Endothelial cell of umbilical vein (primary cell): ENCODE measurements around the gene TSPAN13.

Source experiments
- EZH2 ChIP-seq: IDR thresholded peaks from 2 replicates; pipeline ENCODE4 v1.6.1; 2012; ENCODE audit warnings: borderline replicate concordance, low read depth, mild to moderate bottlenecking, moderate library complexity, low read length, inconsistent platforms; ENCODE audit not compliant: severe bottlenecking
- JUN ChIP-seq: IDR thresholded peaks from 2 replicates; pipeline ENCODE4 v1.6.1; 2011; ENCODE audit warnings: borderline replicate concordance, low read depth; ENCODE audit not compliant: insufficient read length, insufficient read depth
- MYC ChIP-seq: IDR thresholded peaks from one replicate; pipeline ENCODE4 v1.6.1; 2011; ENCODE audit warnings: mild to moderate bottlenecking, low read depth, low read length
- POLR2A ChIP-seq: IDR thresholded peaks from 2 replicates; pipeline ENCODE4 v1.6.1; 2012; ENCODE audit warnings: low read depth, mild to moderate bottlenecking, control low read depth, low read length
- POLR2AphosphoS5 ChIP-seq: IDR thresholded peaks from 2 replicates; pipeline ENCODE4 v1.6.1; 2012; ENCODE audit warnings: low read depth, mild to moderate bottlenecking, control low read depth, low read length, moderate library complexity; ENCODE audit not compliant: insufficient read depth
- TF ChIP-seq, protein P1 (sequence below): IDR thresholded peaks from 2 replicates; pipeline ENCODE4 v1.6.1; 2011; ENCODE audit not compliant: insufficient read depth, insufficient read length
- TF ChIP-seq, protein P2 (sequence below), 2 donors: IDR thresholded peaks; 1 replicate in 1 of 2; 2 replicates in 1 of 2; pipeline ENCODE4 v1.5.1; 2011; ENCODE audit warnings: low read length in 2 of 2, mild to moderate bottlenecking in 2 of 2, moderate library complexity in 2 of 2, control low read depth in 1 of 2, inconsistent platforms in 1 of 2, low read depth in 1 of 2; ENCODE audit not compliant: insufficient read depth in 1 of 2; ENCODE audit errors: extremely low read depth in 1 of 2

DNA sequence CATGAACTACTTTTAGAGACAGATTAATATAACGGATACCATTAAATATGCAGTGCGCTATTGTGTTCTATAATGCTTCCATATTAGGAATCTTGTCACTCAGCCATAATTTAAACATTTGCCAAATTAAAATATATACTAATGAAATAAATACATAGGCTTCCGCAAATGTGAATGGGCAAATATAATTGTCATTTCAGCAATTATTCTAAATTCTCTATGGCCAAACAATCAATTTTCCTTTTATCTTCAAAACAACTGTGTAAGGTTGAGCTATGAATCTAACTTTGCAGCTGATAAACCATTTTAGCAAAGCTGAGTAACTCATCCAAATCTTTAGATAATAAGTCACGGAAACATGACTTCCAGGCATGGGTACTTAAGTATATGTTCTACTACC is 20.7 kb upstream of the TSPAN13 start:
- TF ChIP-seq POLR2A = no peak
- TF ChIP-seq, protein P1, sequence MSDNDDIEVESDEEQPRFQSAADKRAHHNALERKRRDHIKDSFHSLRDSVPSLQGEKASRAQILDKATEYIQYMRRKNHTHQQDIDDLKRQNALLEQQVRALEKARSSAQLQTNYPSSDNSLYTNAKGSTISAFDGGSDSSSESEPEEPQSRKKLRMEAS = no peak
- TF ChIP-seq, protein P2, sequence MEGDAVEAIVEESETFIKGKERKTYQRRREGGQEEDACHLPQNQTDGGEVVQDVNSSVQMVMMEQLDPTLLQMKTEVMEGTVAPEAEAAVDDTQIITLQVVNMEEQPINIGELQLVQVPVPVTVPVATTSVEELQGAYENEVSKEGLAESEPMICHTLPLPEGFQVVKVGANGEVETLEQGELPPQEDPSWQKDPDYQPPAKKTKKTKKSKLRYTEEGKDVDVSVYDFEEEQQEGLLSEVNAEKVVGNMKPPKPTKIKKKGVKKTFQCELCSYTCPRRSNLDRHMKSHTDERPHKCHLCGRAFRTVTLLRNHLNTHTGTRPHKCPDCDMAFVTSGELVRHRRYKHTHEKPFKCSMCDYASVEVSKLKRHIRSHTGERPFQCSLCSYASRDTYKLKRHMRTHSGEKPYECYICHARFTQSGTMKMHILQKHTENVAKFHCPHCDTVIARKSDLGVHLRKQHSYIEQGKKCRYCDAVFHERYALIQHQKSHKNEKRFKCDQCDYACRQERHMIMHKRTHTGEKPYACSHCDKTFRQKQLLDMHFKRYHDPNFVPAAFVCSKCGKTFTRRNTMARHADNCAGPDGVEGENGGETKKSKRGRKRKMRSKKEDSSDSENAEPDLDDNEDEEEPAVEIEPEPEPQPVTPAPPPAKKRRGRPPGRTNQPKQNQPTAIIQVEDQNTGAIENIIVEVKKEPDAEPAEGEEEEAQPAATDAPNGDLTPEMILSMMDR (IDR thresholded peaks at IDR 0.05; ENCODE audit: extremely low read depth in 1 of 2, insufficient read depth in 1 of 2, low read depth in 1 of 2, low read length in 2 of 2) = no peak
- TF ChIP-seq POLR2AphosphoS5 = no peak
- TF ChIP-seq EZH2 = no peak
- TF ChIP-seq JUN = no peak
- no peak for TF ChIP-seq MYC
